T-helper 2 cell (primary cell): ENCODE data around the gene PLXDC1.
"Not testable (repeated sequence)": the region's sequence is repeated elsewhere in the genome, so short reads cannot be mapped to it uniquely, and the experiment has no call there.

Experiments
- DNase-seq, 5 experiments: peaks; one replicate each; pipeline versions ENCODE4 v3.0.0 to v3.0.0-alpha.2; 2012 to 2022

PLXDC1 gene

GRCh38 chr17:39153599-39154051 lies 2.2 kb upstream of the PLXDC1 start:
- DNase-seq = peak; percentile 79 to 90 (median 85)

- peak in 2 of 5 experiments; percentile 35 to 59 for DNase-seq
These were observed 744 bp upstream of the PLXDC1 start for GRCh38 chr17:39151943-39152818.

- no peak for DNase-seq
These were observed 665 bp downstream of the PLXDC1 start for GRCh38 chr17:39150795-39151149.

DNA sequence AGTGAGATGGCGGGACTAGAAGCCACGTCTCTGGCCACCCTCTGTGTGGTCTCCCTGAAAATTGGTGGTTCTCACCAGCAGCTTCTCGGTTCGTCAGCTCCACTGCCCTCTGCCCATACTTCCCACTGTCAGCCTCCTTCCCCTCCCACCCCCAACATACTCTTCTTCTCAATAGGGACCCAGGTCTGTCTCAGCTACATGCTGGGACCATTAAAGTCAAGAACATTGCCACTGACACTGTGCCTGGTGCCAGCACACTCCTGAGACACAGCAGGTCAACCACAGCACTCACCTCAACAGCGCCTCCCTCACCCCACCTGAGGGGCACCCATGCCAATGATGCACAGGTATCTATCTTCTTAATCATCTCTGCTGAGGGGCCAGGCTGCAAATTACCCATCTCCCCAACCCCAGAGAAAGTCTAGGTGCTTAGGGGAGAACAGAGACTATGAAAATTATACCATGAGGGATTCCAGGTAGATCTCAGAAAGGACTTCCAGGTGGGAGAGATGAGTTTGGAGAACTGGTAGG lies 1.3 kb downstream of the PLXDC1 start:
- DNase-seq = no peak

GRCh38 chr17:39147221-39148185 lies 3.9 kb downstream of the PLXDC1 start:
- DNase-seq = no peak

DNA sequence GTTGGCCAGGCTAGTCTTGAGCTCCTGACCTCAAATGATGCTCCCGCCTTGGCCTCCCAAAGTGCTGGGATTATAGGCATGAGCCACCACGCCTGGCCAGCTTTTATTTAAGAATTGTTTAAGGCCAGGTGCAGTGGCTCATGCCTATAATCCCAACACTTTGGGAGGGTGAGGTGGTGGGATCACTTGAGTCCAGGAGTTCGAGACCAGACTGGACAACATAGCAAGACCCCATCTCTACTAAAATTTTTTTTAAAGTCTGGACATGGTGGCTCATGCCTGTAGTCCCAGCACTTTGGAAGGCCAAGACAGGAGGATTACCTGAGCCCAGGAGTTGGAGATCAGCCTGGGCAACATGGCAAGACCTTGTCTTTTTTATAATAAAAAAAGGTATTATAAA lies 5.2 kb downstream of the PLXDC1 start:
- no peak for DNase-seq

- no peak for DNase-seq
These were observed 6.3 kb downstream of the PLXDC1 start for GRCh38 chr17:39145143-39145542.

GRCh38 chr17:39144416-39144840 lies 7.0 kb downstream of the PLXDC1 start:
- DNase-seq = no peak

DNA sequence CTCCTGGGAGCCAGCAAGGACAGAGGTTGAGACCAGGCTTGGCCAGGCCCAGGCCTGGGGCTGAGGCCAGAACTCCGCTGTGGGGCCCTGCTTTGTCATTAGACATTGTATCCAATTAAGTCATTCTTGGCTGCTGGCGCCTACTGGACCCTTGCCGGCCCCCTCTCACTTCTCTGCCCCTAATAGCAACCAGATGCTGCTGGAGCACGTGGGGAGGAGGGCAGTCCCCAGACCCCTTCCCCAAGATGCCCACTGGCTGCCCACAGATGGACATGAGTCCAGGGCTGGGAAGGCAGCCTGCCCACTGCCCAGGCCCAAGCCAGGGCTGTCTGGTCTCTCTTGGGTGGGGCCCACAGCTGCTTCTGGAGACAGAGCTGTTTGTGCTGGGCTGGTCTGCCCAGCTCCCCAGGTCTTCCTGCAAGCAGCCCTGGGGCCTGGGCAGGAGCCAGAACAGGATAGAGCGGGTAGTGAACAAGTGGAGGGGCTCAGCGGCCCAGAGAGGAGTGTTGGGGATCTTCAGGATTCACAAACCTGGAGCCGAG lies 7.8 kb downstream of the PLXDC1 start:
- DNase-seq = no peak

GRCh38 chr17:39141915-39142664 lies 9.3 kb downstream of the PLXDC1 start:
- DNase-seq = no peak

- no peak for DNase-seq
These were observed 10.1 kb downstream of the PLXDC1 start for GRCh38 chr17:39141294-39141693.

DNA sequence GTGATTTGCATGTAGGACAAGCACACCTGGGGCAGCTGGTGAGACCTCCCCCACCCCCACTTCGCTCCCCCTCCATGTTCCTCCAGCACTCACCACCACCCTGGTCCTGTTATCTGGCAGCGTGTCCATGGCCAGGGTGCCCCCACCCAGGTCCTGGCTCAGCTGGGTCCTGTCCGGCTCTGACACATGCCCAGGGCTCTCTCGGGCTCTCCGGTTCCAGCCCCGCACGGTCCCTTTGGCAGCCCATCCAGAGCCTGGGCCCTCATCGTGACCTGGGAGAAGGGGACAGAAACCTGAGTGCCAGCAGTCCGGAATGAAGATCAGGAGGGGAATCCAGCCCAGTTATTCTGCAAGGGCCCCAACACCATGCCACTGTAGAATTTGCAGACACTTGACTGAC lies 11.9 kb downstream of the PLXDC1 start:
- DNase-seq = no peak

- DNase-seq = no peak
These were observed 12.3 kb downstream of the PLXDC1 start for GRCh38 chr17:39139161-39139511.

GRCh38 chr17:39138431-39139160 lies 12.8 kb downstream of the PLXDC1 start:
- no peak for DNase-seq

GRCh38 chr17:39134878-39135277 lies 16.6 kb downstream of the PLXDC1 start:
- DNase-seq = no peak

- no peak for DNase-seq
These were observed 19.2 kb downstream of the PLXDC1 start for GRCh38 chr17:39132192-39132610.

- no peak for DNase-seq
These were observed 19.8 kb downstream of the PLXDC1 start for GRCh38 chr17:39131616-39132015.

GRCh38 chr17:39130205-39130604 lies 21.2 kb downstream of the PLXDC1 start:
- DNase-seq = no peak

DNA sequence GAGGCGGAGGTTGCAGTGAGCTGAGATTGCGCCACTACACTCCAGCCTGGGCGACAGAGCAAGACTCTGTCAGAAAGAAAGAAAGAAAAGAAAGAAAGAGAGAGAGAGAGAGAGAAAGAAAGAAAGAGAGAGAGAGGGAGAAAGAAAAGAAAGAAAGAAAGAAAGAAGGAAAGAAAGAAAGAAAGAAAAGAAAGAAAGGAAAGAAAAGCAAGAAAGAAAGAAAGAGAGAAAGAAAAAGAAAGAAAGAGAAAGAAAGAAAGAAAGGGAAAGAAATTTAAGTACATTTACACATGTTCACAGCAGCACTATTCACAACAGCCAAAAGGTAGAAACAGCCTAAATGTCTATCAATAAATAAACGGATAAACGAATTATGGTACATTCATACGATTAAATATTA lies 21.9 kb downstream of the PLXDC1 start:
- not testable (repeated sequence) for DNase-seq

- DNase-seq = no peak
These were observed 25.0 kb downstream of the PLXDC1 start for GRCh38 chr17:39126436-39126835.

DNA sequence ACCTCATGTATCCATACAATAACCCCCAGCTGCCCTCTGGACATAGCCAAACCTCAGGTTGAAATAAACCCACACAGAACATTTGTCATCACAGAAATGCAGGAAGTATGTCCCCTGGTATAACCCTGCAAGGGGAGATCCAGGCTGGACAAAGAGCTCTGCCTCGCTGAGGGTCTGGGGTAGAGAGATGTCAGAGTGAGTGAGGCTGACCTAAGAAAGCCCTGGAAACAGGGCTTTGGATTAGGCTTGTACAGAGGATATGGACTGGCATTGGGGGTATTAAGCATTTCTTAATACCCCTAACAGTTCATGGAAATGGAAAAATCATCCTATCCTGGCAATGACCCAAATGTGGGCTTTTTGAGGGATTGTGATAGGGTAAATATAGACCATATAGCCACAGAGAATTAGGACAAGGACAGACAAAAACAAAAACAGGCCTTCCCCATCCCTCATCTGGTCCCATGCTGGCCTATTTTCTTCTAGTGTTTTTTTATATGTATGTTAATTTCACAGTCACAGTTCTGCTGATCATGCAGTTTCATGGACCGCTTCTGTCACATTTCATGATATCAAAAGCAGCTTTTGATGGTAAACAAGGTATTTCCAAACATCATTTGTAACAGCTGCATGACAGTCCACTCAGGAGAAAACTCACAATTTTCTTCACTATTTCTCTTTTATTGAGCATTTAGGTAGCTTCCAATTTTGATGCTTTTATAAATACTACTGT lies 26.1 kb downstream of the PLXDC1 start:
- no peak for DNase-seq
